PC-9 (cell line): ENCODE results near the gene RNASE9.

ENCODE experiments used
- EZH2 ChIP-seq: fragments of 200-600 bp; sonication (generic); IDR thresholded peaks from 2 replicates; pipeline ENCODE4 v1.8.0; 2017; ENCODE audit warnings: antibody characterized with exemption, low read depth
- TF ChIP-seq, protein P1 (sequence below): fragments of 200-600 bp; sonication (generic); conservative IDR thresholded peaks from 2 replicates; pipeline ENCODE4 v1.6.1; 2017; ENCODE audit warnings: mixed run types, antibody characterized with exemption, mild to moderate bottlenecking, moderate library complexity

DNA sequence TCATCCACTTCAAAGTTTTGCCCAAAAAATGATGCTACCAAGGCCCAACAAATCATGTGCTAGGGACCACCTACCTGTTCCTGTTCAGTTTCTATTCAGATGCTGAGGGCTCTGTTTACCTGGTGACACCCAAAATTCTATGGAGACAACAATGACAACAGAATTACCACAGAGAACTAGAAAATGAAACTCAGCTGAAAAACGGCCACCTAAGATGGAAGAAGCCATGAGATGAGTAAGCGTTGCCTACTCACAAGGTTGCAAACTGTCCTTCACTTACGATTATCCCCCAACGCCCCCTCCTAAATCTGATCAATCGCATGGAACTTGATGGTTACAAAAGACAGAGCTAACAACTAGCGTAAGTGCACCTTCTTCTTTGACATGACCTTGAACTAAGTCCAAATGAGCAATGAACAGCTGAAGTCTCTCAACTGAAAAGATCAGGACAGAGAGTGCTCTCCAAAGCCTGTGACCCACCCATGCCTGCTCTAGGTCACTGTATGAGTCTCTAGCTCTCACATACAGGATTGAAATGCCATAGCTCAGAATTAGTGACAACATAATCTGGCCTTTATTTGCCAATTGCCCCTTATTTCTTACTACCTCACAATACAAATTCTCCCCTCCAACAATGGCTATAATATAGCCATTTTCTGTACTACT lies 26.8 kb upstream of the RNASE9 start, which contains the start of gene RNASE11:
- TF ChIP-seq, protein P1, sequence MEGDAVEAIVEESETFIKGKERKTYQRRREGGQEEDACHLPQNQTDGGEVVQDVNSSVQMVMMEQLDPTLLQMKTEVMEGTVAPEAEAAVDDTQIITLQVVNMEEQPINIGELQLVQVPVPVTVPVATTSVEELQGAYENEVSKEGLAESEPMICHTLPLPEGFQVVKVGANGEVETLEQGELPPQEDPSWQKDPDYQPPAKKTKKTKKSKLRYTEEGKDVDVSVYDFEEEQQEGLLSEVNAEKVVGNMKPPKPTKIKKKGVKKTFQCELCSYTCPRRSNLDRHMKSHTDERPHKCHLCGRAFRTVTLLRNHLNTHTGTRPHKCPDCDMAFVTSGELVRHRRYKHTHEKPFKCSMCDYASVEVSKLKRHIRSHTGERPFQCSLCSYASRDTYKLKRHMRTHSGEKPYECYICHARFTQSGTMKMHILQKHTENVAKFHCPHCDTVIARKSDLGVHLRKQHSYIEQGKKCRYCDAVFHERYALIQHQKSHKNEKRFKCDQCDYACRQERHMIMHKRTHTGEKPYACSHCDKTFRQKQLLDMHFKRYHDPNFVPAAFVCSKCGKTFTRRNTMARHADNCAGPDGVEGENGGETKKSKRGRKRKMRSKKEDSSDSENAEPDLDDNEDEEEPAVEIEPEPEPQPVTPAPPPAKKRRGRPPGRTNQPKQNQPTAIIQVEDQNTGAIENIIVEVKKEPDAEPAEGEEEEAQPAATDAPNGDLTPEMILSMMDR: no peak
- no peak for TF ChIP-seq EZH2
